CD4-positive, alpha-beta T cell (primary cell): ENCODE data around the gene CDC7. TPM values are rescaled to one million over a fixed set of nuclear protein-coding genes. Genes with fewer than 3 reads are reported as not detected.

Experiments used
- ATAC-seq: fragments of 200-7000 bp; cut with Tn5 transposase; one replicate; pipeline ENCODE4 v1.10.0; 2022; ENCODE audit warnings: mild to moderate bottlenecking; ENCODE audit not compliant: poor library complexity
- CTCF ChIA-PET: fragments of 350-600 bp; sonication (Branson Sonifier 250); formaldehyde crosslinking; loops from one replicate; lab custom pipeline; 2021; ENCODE audit warnings: antibody characterized with exemption, inconsistent platforms; lab: Charles Lee
- POLR2A ChIA-PET: fragments of 350-600 bp; sonication (Branson Sonifier 250); formaldehyde crosslinking; loops from one replicate; lab custom pipeline; 2021; ENCODE audit warnings: antibody characterized with exemption, inconsistent platforms; lab: Charles Lee
- DNase-seq, 14 experiments: peaks; one replicate each; pipeline ENCODE4 v3.0.0-alpha.2; 2013 to 2020; ENCODE audit warnings: mixed read lengths in 2 of 14
- H3K27ac ChIP-seq, 2 donors: one replicate each; pipeline versions ENCODE4 v1.5.1 to v1.7.0; 2013; ENCODE audit warnings: low read length in 2 of 2, low read depth in 1 of 2, mild to moderate bottlenecking in 1 of 2
- H3K27me3 ChIP-seq, 2 experiments: 1 replicate in 1 of 2; 2 replicates in 1 of 2; pipeline versions ENCODE4 v1.6.1 to v1.7.0; 2013; ENCODE audit warnings: low read length in 2 of 2, control low read depth in 1 of 2, mild to moderate bottlenecking in 1 of 2, moderate library complexity in 1 of 2; ENCODE audit not compliant: insufficient read depth in 2 of 2, control insufficient read depth in 1 of 2
- H3K36me3 ChIP-seq: one replicate; pipeline ENCODE4 v1.6.1; 2013; ENCODE audit warnings: low read length, control low read depth; ENCODE audit not compliant: insufficient read depth
- H3K4me1 ChIP-seq: one replicate; pipeline ENCODE4 v1.6.1; 2013; ENCODE audit warnings: low read length, control low read depth; ENCODE audit not compliant: insufficient read depth
- H3K4me3 ChIP-seq: one replicate; pipeline ENCODE4 v1.5.1; 2013; ENCODE audit warnings: mild to moderate bottlenecking, low read length, moderate library complexity
- H3K9me3 ChIP-seq, 2 experiments: 1 replicate in 1 of 2; 2 replicates in 1 of 2; pipeline versions ENCODE4 v1.6.1 to v1.7.0; 2013; ENCODE audit warnings: low read length in 2 of 2, mild to moderate bottlenecking in 2 of 2, control low read depth in 1 of 2, moderate library complexity in 1 of 2; ENCODE audit not compliant: control insufficient read depth in 1 of 2, insufficient read depth in 1 of 2
- H3K27ac Mint-ChIP-seq: one replicate; pipeline ENCODE4 v1.8.0; 2020; ENCODE audit warnings: mixed read lengths
- H3K27me3 Mint-ChIP-seq: one replicate; pipeline ENCODE4 v1.8.0; 2021; ENCODE audit warnings: mixed read lengths
- H3K36me3 Mint-ChIP-seq: one replicate; pipeline ENCODE4 v1.8.0; 2021; ENCODE audit warnings: low read depth, mixed read lengths
- H3K4me1 Mint-ChIP-seq: one replicate; pipeline ENCODE4 v1.8.0; 2021; ENCODE audit warnings: low read depth, mixed read lengths
- H3K4me3 Mint-ChIP-seq: one replicate; pipeline ENCODE4 v1.8.0; 2020; ENCODE audit warnings: mild to moderate bottlenecking, mixed read lengths
- H3K9me3 Mint-ChIP-seq: one replicate; pipeline ENCODE4 v1.8.0; 2020; ENCODE audit warnings: mixed read lengths
- intact Hi-C, 2 experiments: fragments of 100-400 bp; cut with DNase I in 1 of 2; cut with micrococcal nuclease in 1 of 2; formaldehyde crosslinking; loops; one replicate each; pipeline versions ENCODE4 v1.15.1 to v1.9.0; 2023 to 2025; cut with DNase I, micrococcal nuclease
- total RNA-seq, 174 experiments: library from RNA in 2 of 174; stranded (reverse) in 2 of 174; gene quantifications; one replicate each; pipeline ENCODE4 v1.2.3 and lab custom pipeline; 2021 to 2026
- TF ChIP-seq, protein P1 (sequence below): fragments of 200-600 bp; IDR thresholded peaks from one replicate; pipeline ENCODE4 v1.8.0; 2022; ENCODE audit warnings: antibody characterized with exemption, mild to moderate bottlenecking

The CDC7 gene
- total RNA-seq, 2 experiments from 2014 or later: 4.2 to 4.8 TPM

DNA sequence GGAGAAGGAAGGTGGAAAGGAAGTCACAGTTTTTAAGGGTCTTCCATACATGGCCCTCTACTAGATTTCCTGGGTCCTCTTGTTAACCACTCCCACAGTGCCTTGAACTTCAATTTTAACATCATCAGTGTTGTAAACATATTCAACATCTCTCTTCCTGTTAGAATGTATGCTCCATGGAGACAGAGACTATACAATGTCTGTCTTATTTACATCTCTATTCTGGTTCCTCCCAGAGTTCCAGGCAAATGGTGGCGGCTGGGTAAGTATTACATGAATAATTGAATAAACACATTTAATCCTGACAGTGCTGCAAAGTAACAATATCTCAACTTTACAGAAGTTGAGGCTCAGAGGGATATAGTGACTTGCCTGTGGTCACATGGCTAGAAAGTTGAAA is 40.3 kb downstream of the CDC7 start:
- Histone ChIP-seq H3K4me1 (peaks cover 12% of the 10 kb centered on the region), H3K27ac (no peak overlapping the region), H3K27me3 (no peaks in the 10 kb centered on the region), H3K4me3 (no peak overlapping the region), H3K9me3 (no peaks in the 10 kb centered on the region), H3K36me3 (no peaks in the 10 kb centered on the region)
- no peaks in the 10 kb centered on the region for H3K36me3 Mint-ChIP-seq
- no peak overlapping the region for H3K4me3 Mint-ChIP-seq
- no peak for ATAC-seq
- TF ChIP-seq, protein P1, sequence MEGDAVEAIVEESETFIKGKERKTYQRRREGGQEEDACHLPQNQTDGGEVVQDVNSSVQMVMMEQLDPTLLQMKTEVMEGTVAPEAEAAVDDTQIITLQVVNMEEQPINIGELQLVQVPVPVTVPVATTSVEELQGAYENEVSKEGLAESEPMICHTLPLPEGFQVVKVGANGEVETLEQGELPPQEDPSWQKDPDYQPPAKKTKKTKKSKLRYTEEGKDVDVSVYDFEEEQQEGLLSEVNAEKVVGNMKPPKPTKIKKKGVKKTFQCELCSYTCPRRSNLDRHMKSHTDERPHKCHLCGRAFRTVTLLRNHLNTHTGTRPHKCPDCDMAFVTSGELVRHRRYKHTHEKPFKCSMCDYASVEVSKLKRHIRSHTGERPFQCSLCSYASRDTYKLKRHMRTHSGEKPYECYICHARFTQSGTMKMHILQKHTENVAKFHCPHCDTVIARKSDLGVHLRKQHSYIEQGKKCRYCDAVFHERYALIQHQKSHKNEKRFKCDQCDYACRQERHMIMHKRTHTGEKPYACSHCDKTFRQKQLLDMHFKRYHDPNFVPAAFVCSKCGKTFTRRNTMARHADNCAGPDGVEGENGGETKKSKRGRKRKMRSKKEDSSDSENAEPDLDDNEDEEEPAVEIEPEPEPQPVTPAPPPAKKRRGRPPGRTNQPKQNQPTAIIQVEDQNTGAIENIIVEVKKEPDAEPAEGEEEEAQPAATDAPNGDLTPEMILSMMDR: no peak
- intact Hi-C loops: no loop called here
- ChIA-PET POLR2A (no interaction called here), CTCF (interaction anchor here (1.4 kb wide), 1 partner anchor 26 kb away, joined by 3 read pairs; no protein-coding TSS in a partner anchor)
- H3K4me1 Mint-ChIP-seq: peaks cover 21% of the 10 kb centered on the region
- H3K27ac Mint-ChIP-seq: no peak overlapping the region
- H3K9me3 Mint-ChIP-seq: no peaks in the 10 kb centered on the region
- H3K27me3 Mint-ChIP-seq: no peaks in the 10 kb centered on the region
- no peak for DNase-seq

DNA sequence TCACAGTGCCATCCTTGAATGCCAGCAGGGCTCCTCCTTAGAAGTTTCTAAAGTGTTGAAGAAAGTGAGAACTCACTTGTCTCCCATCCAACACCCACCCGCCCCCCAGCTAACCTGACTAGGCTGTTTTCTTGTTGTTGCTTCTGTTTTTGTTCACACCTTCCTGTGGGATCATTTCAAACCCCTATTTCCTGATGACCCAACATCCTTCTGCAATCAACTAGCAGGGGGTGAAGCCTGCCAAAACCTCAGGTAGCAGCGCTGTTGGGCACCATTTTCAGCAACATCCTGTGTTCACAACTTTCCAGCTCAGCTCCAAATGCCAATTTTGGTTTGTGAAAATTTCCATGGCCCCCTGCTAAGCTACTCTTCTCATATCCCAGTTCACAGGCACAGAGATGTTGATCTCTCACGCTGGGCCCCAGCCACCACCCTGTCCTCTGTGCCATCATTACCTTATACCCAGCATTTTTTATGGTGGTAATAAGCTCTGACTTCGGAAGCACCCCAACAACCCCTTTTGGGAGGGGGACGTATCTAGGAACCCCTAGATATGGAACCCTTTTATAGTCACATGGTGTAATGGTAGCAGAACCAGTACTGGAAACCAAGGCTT is 41.4 kb downstream of the CDC7 start:
- H3K4me1 ChIP-seq: peaks cover 23% of the 10 kb centered on the region
- POLR2A ChIA-PET: no interaction called here
- no peak overlapping the region for H3K4me3 ChIP-seq
- Mint-ChIP-seq H3K4me3 (no peak overlapping the region), H3K9me3 (no peaks in the 10 kb centered on the region), H3K27ac (no peak overlapping the region), H3K4me1 (peaks cover 24% of the 10 kb centered on the region), H3K27me3 (no peaks in the 10 kb centered on the region), H3K36me3 (no peaks in the 10 kb centered on the region)
- H3K27ac ChIP-seq: no peak overlapping the region
- TF ChIP-seq, protein P1: no peak
- H3K36me3 ChIP-seq: no peaks in the 10 kb centered on the region
- ATAC-seq: no peak
- intact Hi-C loops: no loop called here
- H3K27me3 ChIP-seq: no peaks in the 10 kb centered on the region
- DNase-seq: peak in 1 of 14 experiments; percentile 49
- H3K9me3 ChIP-seq: no peaks in the 10 kb centered on the region
- CTCF ChIA-PET: interaction anchor here (1.4 kb wide), 1 partner anchor 27 kb away, joined by 3 read pairs; no protein-coding TSS in a partner anchor

DNA sequence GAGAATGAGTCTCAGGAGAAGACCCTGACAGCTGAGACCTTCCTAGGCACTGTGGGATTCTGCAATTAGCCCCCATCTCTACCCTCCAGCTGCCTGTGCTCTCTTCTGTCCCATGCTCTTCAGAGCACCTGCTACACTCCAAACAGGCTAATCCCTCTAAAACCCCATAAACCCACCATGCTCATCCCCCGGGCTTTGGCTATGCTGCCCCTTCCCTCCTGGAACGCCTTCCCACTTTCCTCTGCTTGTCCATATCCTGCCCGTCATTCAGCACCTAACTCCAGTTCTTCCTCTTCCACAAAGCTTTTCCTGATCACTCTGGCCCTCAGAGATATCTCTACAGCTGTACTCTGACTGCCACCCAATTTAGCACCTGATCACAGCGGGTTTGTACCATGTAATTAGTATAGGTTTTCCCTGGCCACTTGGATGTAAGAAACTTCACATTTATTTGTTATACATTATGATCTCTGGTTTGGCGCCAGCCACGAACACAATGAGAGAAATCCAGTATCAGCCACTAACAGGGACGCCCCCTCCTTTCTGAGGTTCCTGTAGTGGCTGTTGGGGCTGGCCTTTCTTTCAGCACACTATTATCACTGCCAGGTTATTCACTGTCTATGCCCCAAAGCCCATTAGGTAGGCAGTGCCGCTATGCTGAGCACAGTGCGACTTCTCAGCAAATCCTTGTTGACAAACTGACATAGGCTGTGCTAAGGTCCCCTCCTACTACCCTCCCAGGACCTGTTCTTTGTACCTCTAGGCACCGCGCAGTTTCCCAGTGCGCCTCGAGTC is 45.1 kb downstream of the CDC7 start:
- peaks cover 56% of the 10 kb centered on the region for H3K4me1 Mint-ChIP-seq
- no peak overlapping the region for H3K4me3 Mint-ChIP-seq
- H3K9me3 Mint-ChIP-seq: no peaks in the 10 kb centered on the region
- TF ChIP-seq, protein P1: no peak
- intact Hi-C loops: loop anchor here in 1 of 2 experiments (5.0 kb wide), 1 partner anchor 37 kb away; no protein-coding TSS in a partner anchor
- Histone ChIP-seq H3K4me1 (peaks cover 55% of the 10 kb centered on the region), H3K36me3 (no peaks in the 10 kb centered on the region), H3K9me3 (peaks cover 0 to 3% of the 10 kb centered on the region in 2 experiments), H3K27me3 (no peaks in the 10 kb centered on the region), H3K4me3 (no peak overlapping the region), H3K27ac (no peak overlapping the region)
- ATAC-seq (no peak), DNase-seq (no peak)
- ChIA-PET POLR2A (no interaction called here), CTCF (no interaction called here)
- no peaks in the 10 kb centered on the region for H3K36me3 Mint-ChIP-seq
- no peak overlapping the region for H3K27ac Mint-ChIP-seq
- H3K27me3 Mint-ChIP-seq: no peaks in the 10 kb centered on the region
